Activated CD8-positive, alpha-beta T cell treated with anti-CD3 and anti-CD28 coated beads for 36 hours (primary cell): ENCODE data around the gene C2orf72. TPM values are rescaled to one million over a fixed set of nuclear protein-coding genes. Genes with fewer than 3 reads are reported as not detected.

Experiments used
- ATAC-seq: fragments of 200-7000 bp; cut with Tn5 transposase; one replicate; pipeline ENCODE4 v1.10.0; 2021; ENCODE audit warnings: mild to moderate bottlenecking, moderate library complexity
- CTCF ChIA-PET: fragments of 350-600 bp; sonication (Branson Sonifier 250); formaldehyde crosslinking; loops from one replicate; lab custom pipeline; 2021; ENCODE audit warnings: antibody characterized with exemption; lab: Charles Lee
- POLR2A ChIA-PET: fragments of 350-600 bp; sonication (Branson Sonifier 250); formaldehyde crosslinking; loops from one replicate; lab custom pipeline; 2021; ENCODE audit warnings: antibody characterized with exemption; lab: Charles Lee
- DNase-seq: peaks from one replicate; pipeline ENCODE4 v3.0.0-alpha.2; 2020
- H3K27ac Mint-ChIP-seq: one replicate; pipeline ENCODE4 v1.8.0; 2021; ENCODE audit warnings: mild to moderate bottlenecking, mixed read lengths
- H3K27me3 Mint-ChIP-seq: one replicate; pipeline ENCODE4 v1.8.0; 2021; ENCODE audit warnings: mixed read lengths
- H3K36me3 Mint-ChIP-seq: one replicate; pipeline ENCODE4 v1.8.0; 2021; ENCODE audit warnings: low read depth, mixed read lengths
- H3K4me1 Mint-ChIP-seq: one replicate; pipeline ENCODE4 v1.8.0; 2021; ENCODE audit warnings: low read depth, mixed read lengths
- H3K4me3 Mint-ChIP-seq: one replicate; pipeline ENCODE4 v1.8.0; 2021; ENCODE audit warnings: mild to moderate bottlenecking, moderate library complexity, mixed read lengths
- H3K9me3 Mint-ChIP-seq: one replicate; pipeline ENCODE4 v1.8.0; 2021; ENCODE audit warnings: mixed read lengths
- intact Hi-C: fragments of 100-400 bp; cut with micrococcal nuclease; formaldehyde crosslinking; loops from one replicate; pipeline ENCODE4 v1.10.0; 2022
- total RNA-seq, 2 experiments: library from RNA; stranded (reverse); gene quantifications; one replicate each; pipeline ENCODE4 v1.2.3, GENCODE V29; 2021
- TF ChIP-seq, protein P1 (sequence below): fragments of 200-600 bp; IDR thresholded peaks from one replicate; pipeline ENCODE4 v1.8.0; 2022; ENCODE audit warnings: antibody characterized with exemption, mild to moderate bottlenecking

Gene C2orf72
- total RNA-seq, 2 experiments from 2014 or later, result 2.6 to 5.1 TPM

DNA sequence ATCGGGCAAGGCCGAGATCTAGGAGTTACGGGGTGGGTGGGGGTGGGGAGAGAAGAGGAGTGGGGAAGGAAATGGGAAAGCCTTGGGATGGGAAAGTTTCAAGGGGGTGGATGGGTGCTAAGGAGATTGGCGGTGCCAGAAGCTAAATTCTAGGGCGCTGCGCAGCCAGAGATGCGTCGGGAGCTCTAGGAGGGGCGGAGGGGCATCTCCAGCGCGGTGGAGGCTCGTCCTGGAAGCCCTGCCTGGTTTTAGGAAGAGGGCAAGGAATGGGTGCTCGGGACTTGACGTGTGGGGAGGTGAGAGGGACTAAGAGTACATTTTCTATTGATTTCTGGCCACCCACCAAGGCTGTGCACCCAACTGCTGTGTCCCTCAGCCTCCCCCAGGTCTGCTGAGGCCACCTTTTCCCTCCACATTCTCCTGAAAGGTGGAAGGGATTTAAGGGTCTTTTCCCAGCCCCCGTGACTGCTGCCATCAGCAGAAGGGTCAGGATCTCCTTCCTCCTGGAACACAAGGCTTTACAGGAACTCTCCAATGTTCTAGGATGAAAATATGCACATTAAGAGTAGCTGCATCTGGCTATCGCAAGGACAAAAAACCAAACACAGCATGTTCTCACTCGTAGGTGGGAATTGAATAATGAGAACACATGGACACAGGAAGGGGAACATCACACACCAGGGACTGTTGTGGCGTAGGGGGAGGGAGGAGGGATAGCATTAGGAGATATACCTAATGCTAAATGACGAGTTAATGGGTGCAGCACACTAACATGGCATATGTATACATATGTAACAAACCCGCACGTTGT is 1.4 kb downstream of the C2orf72 start:
- DNase-seq (no peak), ATAC-seq (no peak)
- Mint-ChIP-seq H3K27me3 (peaks cover 55% of the 10 kb centered on the region), H3K4me1 (no peaks in the 10 kb centered on the region), H3K4me3 (peak overlapping the region; percentile 53), H3K9me3 (no peaks in the 10 kb centered on the region), H3K27ac (no peak overlapping the region), H3K36me3 (no peaks in the 10 kb centered on the region)
- TF ChIP-seq, protein P1, sequence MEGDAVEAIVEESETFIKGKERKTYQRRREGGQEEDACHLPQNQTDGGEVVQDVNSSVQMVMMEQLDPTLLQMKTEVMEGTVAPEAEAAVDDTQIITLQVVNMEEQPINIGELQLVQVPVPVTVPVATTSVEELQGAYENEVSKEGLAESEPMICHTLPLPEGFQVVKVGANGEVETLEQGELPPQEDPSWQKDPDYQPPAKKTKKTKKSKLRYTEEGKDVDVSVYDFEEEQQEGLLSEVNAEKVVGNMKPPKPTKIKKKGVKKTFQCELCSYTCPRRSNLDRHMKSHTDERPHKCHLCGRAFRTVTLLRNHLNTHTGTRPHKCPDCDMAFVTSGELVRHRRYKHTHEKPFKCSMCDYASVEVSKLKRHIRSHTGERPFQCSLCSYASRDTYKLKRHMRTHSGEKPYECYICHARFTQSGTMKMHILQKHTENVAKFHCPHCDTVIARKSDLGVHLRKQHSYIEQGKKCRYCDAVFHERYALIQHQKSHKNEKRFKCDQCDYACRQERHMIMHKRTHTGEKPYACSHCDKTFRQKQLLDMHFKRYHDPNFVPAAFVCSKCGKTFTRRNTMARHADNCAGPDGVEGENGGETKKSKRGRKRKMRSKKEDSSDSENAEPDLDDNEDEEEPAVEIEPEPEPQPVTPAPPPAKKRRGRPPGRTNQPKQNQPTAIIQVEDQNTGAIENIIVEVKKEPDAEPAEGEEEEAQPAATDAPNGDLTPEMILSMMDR, result no peak
- intact Hi-C loops, result no loop called here
- POLR2A ChIA-PET, result no interaction called here
- CTCF ChIA-PET, result interaction anchor here (1.3 to 3.1 kb wide), 2 partner anchors 14 to 19 kb away, joined by 3 to 13 read pairs; no protein-coding TSS in a partner anchor

DNA sequence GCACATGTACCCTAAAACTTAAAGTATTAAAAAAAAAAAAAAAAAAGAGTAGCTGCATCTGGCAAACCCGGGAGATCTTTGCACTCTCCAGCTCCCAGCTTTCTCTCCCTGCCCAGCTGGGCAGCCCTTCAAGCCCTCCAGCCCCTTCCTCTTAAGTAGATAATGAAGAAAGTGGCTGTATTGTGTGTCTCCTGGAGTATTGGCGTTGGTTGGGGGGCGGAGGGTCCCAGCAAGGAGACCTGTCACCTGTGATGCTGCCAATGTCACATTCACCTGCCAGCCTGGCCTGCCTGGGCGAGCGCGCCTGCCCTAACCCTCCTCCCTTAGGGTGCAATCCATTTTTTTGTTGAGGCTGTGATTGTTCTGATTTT is 2.0 kb downstream of the C2orf72 start:
- CTCF ChIA-PET, result interaction anchor here (1.3 to 3.1 kb wide), 2 partner anchors 14 to 19 kb away, joined by 3 to 13 read pairs; no protein-coding TSS in a partner anchor

DNA sequence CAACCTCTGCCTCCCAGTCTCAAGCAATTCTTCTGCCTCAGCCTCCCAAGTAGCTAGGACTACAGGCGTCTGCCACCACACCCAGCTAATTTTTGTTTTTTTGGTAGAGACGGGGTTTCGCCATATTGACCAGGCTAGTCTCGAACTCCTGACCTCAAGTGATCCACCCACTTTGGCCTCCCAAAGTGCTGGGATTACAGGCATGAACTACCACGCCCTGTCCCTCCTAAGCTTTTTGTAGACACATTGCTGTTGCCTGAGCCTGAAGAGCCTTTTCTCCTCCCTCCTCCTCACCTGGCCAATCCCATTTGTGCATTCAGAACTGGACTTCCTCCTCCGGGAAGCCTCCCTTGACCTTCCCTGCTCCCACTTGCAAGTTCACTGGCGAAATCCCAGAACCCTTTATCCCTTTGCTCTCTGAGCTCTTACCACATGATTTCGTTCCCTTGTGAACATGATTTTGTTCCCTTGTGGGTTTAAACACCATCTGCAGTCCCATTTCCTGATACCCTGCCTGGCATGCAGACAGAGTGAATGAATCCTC is 2.6 kb downstream of the C2orf72 start:
- Mint-ChIP-seq H3K36me3 (no peaks in the 10 kb centered on the region), H3K27ac (no peak overlapping the region), H3K9me3 (no peaks in the 10 kb centered on the region), H3K27me3 (peaks cover 51% of the 10 kb centered on the region), H3K4me3 (no peak overlapping the region), H3K4me1 (no peaks in the 10 kb centered on the region)
- ChIA-PET CTCF (interaction anchor here (0.9 to 3.1 kb wide), 3 partner anchors 13 to 18 kb away, joined by 3 to 13 read pairs (median 4); no protein-coding TSS in a partner anchor), POLR2A (interaction anchor here (0.7 to 0.9 kb wide), 2 partner anchors 86 to 188 kb away, joined by 3 read pairs; no protein-coding TSS in a partner anchor)
- DNase-seq, result no peak
- no peak for ATAC-seq
- intact Hi-C loops, result no loop called here
- TF ChIP-seq, protein P1, result no peak

More for the DNA sequence above, 2.0 kb downstream of the C2orf72 start:
- peaks cover 51% of the 10 kb centered on the region for H3K27me3 Mint-ChIP-seq
- no peak overlapping the region for H3K4me3 Mint-ChIP-seq
- POLR2A ChIA-PET, result no interaction called here
- no peak overlapping the region for H3K27ac Mint-ChIP-seq
- TF ChIP-seq, protein P1, result no peak
- no peaks in the 10 kb centered on the region for H3K36me3 Mint-ChIP-seq
- intact Hi-C loops, result no loop called here
- H3K4me1 Mint-ChIP-seq, result no peaks in the 10 kb centered on the region
- DNase-seq (no peak), ATAC-seq (no peak)
- H3K9me3 Mint-ChIP-seq, result no peaks in the 10 kb centered on the region

DNA sequence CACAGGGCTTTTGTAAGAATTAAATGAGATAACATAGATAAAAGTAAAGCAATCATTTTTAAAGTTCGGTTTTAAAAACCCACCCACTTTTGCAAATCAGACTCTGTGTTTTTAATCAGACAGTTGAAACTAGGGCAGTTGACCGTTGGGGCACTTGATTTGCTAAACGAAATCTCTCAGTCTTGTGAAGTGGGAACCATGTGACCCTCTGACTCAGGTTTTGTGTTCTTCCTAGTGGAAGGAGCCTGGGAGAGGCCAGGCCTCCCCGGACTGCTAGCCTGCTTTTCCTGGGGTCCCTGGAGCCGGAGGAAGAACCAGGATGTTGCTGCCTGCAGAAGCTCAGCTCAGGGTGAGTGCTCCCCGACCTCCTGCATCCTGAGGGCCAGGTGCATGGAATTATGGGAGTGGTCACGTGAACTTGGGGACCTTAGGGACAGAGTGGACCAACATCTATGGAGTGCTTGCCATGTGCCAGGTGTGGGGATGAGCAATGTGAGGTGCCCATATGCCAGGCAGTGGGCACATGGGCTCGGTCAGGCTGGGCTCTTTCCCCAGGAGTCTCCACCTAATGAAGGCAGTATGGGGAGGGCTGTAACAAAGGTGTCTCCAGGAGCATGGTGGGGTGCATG is 3.9 kb downstream of the C2orf72 start:
- CTCF ChIA-PET, result interaction anchor here (0.8 to 3.1 kb wide), 2 partner anchors 12 to 193 kb away, joined by 3 to 13 read pairs; no protein-coding TSS in a partner anchor
- Mint-ChIP-seq H3K4me1 (no peaks in the 10 kb centered on the region), H3K4me3 (no peak overlapping the region), H3K27ac (no peak overlapping the region), H3K36me3 (no peaks in the 10 kb centered on the region), H3K9me3 (no peaks in the 10 kb centered on the region), H3K27me3 (peaks cover 44% of the 10 kb centered on the region)
- TF ChIP-seq, protein P1, result no peak
- intact Hi-C loops, result no loop called here
- POLR2A ChIA-PET, result no interaction called here
- DNase-seq (no peak), ATAC-seq (no peak)
